GOT3 (cell line): ENCODE data around the gene PDE4D.
A peak's percentile ranks its signal among the peaks of the same experiment; 100 is the strongest.

Source experiments
- DNase-seq: peaks from one replicate; lab custom pipeline; 2025; ENCODE audit warnings: mixed read lengths; lab: John Stamatoyannopoulos, UW

The PDE4D gene

GRCh38 chr5:59208474-59208873 is 685.1 kb downstream of the PDE4D start:
- no peak for DNase-seq

GRCh38 chr5:59207401-59207800 is 686.1 kb downstream of the PDE4D start:
- DNase-seq: no peak

GRCh38 chr5:59206132-59206581 is 687.4 kb downstream of the PDE4D start:
- DNase-seq: no peak

GRCh38 chr5:59204114-59204897 is 689.2 kb downstream of the PDE4D start:
- DNase-seq: no peak

GRCh38 chr5:59199868-59200267 is 693.7 kb downstream of the PDE4D start:
- no peak for DNase-seq

DNA sequence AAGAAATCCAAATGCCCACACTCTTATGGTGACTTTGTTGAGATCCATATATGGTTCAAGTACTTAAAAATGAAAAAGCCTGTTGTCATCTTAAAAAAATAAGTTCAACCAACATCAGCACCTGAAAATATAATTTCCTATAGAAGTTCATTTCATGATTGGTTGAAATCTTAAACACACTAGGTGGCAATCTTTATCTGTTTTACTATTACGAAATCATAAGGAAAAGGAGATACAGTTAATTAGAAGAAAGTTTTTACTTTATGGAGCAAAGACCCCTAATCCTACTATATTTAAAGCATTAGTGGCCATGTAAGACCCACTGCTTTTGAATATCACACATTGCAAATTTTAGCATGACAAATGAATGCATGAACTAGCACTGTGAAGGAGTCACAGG is 694.7 kb downstream of the PDE4D start:
- DNase-seq: no peak

DNA sequence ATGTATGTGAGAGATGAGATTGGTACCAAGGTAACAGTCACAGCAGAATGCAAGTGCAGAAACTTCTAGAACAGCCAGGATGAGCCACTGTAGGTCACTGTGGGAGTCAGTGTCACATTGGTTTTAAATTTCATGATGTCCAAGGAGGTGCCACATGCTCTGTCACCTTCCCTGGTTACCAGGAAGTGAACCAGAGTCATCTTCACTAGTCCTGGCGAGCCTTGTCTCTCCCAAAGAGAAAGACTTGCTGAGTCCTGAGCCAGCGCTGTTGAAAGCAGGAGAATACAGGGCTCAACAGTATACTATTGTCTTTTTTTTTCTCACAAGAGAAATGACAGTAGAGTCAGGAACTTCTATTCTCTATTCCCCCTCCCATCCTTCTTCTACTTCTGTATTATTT is 695.2 kb downstream of the PDE4D start:
- DNase-seq: no peak

DNA sequence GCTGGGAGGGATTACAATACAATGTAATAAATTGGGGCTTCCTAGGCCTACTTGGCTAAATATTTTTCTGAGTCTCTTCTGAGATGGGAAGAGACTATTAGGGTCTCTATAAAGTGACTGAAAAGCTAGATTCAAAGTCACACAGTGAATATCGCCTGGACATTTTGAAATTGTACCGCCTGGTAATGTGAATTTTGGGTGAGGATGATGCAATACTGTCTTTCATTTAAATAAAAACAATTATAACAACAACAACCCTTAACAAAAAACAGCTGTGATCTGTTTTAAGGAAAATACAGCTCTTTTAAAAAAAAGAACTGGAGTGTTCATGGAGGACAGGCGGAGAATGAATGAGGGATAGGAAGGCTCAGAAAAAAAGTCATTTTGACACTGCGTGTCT is 695.6 kb downstream of the PDE4D start:
- DNase-seq: no peak

DNA sequence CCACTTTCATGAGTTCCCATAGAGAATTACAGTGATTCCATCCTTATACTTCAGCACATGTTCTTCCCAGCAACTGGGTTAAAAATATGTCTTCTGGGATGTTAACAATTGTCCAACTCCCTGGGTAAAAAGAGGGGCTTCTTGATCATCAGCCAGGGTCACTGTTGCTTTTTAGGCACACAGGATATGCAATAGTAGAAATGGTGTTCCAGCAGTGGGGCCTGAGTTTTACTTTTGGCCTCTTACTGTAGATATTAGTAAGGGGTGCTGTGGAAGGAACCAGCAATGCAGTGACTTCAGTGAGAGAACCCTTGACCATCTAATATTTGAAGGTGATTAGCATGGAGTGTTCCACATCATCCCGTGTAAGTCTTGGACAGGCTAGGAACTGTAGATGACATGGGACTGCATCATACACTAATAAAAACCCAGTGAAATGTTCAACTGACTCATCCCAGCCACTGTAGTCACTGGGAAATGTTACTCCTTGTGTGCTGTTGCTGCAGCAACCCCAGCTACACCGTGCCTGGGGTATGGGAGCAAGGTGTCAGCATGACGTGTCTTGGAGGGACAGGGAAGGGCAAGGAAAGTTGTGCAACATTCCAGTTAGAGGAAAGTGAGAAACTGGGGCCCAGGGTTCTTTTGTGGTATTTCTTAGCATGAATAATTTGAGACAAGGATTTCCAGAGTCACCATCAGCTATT is 699.8 kb downstream of the PDE4D start:
- peak; percentile 71 for DNase-seq

- DNase-seq: no peak
Observed at GRCh38 chr5:59190746-59191145, 702.8 kb downstream of the PDE4D start.

- no peak for DNase-seq
Observed at GRCh38 chr5:59189472-59190244, 703.9 kb downstream of the PDE4D start.

- DNase-seq: no peak
Observed at GRCh38 chr5:59188419-59189225, 704.9 kb downstream of the PDE4D start.

DNA sequence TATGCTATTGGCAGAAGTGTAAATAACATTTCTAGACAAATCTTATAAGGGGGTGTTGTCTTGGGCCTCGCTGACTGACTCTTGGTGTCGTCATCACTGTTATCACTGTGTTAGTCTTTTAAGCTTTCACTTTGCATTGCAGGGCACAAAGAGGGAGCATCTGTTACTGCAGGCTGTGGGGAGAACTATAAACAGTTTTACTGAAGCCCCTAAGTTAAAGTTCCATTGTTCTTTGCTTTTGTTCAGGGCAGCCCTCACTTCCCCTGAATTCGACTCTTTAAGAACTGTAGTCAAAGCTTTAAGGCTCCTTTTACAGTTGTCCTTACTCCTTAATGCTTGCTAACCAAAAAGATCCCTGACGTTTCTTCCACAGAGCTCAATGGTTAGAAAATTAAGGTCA is 705.7 kb downstream of the PDE4D start:
- DNase-seq: no peak

GRCh38 chr5:59186623-59187022 is 706.9 kb downstream of the PDE4D start:
- no peak for DNase-seq

- no peak for DNase-seq
Observed at GRCh38 chr5:59185757-59186385, 707.7 kb downstream of the PDE4D start.

DNA sequence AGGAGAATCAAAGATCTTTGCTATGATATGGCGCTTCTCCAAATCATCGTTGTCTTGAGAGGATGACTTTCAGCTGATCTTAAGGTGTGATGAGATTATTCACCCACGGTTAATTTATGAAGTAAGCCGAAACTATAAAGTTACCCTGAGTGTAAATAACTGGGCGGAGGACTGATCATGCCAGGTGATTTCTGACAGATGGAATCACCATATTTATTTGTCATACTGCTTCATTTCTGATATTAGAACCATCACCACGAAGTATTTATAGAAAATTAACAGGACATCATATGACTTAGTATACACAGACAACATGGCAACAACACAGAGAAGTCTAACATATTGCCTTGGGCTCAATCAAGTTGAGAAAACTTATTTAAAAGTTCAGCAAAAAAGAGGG is 708.8 kb downstream of the PDE4D start:
- DNase-seq: no peak

DNA sequence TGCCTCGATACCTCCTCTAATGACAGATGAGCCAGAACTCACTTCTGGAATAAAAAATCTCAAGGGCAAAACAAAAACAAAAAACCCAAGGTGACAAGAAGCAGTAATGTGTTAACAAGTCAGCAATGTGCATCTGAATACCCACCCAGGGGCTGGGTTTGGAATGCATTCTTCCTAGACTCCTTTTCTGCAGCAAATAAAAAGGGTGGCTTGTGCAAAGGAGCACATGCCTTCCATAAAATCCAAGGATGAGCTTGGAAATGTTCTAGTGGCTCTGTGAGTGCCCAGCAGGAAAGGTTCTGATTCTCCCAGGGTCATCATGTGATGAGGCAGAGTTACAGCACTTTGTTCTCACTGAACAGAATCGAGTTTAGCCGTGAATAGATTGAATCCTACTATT is 710.8 kb downstream of the PDE4D start:
- no peak for DNase-seq

- DNase-seq: no peak
Observed at GRCh38 chr5:59180515-59180914, 713.0 kb downstream of the PDE4D start.

- no peak for DNase-seq
Observed at GRCh38 chr5:59179704-59180103, 713.8 kb downstream of the PDE4D start.

DNA sequence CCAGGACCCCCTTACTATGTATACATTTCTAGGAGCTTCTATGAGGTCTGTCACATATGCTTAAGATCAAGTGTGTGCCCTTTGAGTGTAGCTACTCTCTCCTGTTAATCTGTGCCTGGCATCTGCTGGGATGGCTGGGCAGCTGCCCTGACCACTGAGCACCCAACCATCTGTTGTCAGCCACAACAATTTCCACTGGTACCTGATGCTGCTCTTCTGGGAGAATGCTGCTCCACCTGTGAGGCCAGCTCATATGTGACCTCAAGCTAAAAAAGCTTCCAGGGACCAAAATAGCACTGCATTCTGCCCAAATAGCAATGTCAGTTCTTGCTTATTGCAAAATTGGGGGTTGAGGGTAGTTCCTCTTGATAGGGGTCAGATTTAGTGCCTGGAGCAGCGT is 715.0 kb downstream of the PDE4D start:
- no peak for DNase-seq

DNA sequence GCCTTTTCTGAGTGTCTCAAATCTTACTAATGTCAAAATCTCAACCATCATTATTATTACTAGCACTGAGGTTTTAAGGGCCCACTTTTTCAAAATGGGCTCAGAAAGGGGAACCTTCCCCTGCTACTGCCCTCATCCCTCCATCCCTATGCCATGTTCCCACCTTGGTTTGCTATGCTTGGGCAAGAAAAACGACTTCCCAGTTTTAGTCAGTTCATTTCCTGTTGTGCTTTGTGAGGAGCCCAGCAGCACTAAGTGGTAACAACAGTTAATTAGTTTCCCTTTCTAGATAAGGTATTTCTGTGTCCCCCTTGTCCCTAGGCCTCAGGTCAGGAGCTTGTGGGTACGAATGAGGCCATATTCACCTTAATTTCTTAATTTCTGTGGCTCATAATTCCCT is 715.5 kb downstream of the PDE4D start:
- no peak for DNase-seq
